ENCODE data around the gene CYLD.

Gene CYLD

GRCh38 chr16:50789757-50790156 lies 47.9 kb downstream of the CYLD start:
- FAIRE-seq = no peak

GRCh38 chr16:50791522-50791921 lies 49.6 kb downstream of the CYLD start:
- no peak for FAIRE-seq

- no peak for FAIRE-seq
Measured at GRCh38 chr16:50796829-50797228, 54.9 kb downstream of the CYLD start.

GRCh38 chr16:50797456-50797855 lies 55.6 kb downstream of the CYLD start:
- no peak for FAIRE-seq

GRCh38 chr16:50800074-50800473 lies 58.2 kb downstream of the CYLD start:
- FAIRE-seq = no peak

- FAIRE-seq = no peak
Measured at GRCh38 chr16:50801036-50801435, 59.1 kb downstream of the CYLD start.

- no peak for FAIRE-seq
Measured at GRCh38 chr16:50802000-50802399, 60.1 kb downstream of the CYLD start.

GRCh38 chr16:50802961-50803360 lies 61.1 kb downstream of the CYLD start:
- FAIRE-seq = no peak

GRCh38 chr16:50804290-50804907 lies 62.5 kb downstream of the CYLD start:
- FAIRE-seq = no peak

- peak; percentile 60 for FAIRE-seq
Measured at GRCh38 chr16:50806099-50807062, 64.5 kb downstream of the CYLD start.

GRCh38 chr16:50808929-50809538 lies 67.1 kb downstream of the CYLD start:
- no peak for FAIRE-seq

- no peak for FAIRE-seq
Measured at GRCh38 chr16:50809561-50809960, 67.7 kb downstream of the CYLD start.

GRCh38 chr16:50810241-50810965 lies 68.5 kb downstream of the CYLD start:
- no peak for FAIRE-seq

- no peak for FAIRE-seq
Measured at GRCh38 chr16:50812046-50812445, 70.2 kb downstream of the CYLD start.

GRCh38 chr16:50812876-50813466 lies 71.1 kb downstream of the CYLD start:
- no peak for FAIRE-seq

- no peak for FAIRE-seq
Measured at GRCh38 chr16:50814052-50814451, 72.2 kb downstream of the CYLD start.

- FAIRE-seq = no peak
Measured at GRCh38 chr16:50814541-50814940, 72.7 kb downstream of the CYLD start.

GRCh38 chr16:50815382-50815781 lies 73.5 kb downstream of the CYLD start:
- no peak for FAIRE-seq

GRCh38 chr16:50816901-50817555 lies 75.1 kb downstream of the CYLD start:
- FAIRE-seq = no peak

- no peak for FAIRE-seq
Measured at GRCh38 chr16:50818380-50818779, 76.5 kb downstream of the CYLD start.

GRCh38 chr16:50819706-50820105 lies 77.8 kb downstream of the CYLD start:
- FAIRE-seq = no peak

- FAIRE-seq = no peak
Measured at GRCh38 chr16:50820225-50820624, 78.3 kb downstream of the CYLD start.

Measured in G401.6 (cell line).